ENCODE data around the gene CDH18. TPM values are rescaled to one million over a fixed set of nuclear protein-coding genes. Genes with fewer than 3 reads are reported as not detected.

Gene CDH18
- total RNA-seq, 1 experiment from 2014 or later = not detected

GRCh38 chr5:19546521-19546920, 441.5 kb downstream of the CDH18 start:
- intact Hi-C loops (cut with micrococcal nuclease) = no loop called here
- no TSS peak for BruUV-seq (replicated peaks)

More at GRCh38 chr5:19546521-19546920, 441.5 kb downstream of the CDH18 start:
- H3K4me3 ChIP-seq (replicated peaks in 1 of 2; ENCODE audit: low read depth in 1 of 2, low read length in 2 of 2) = no peak overlapping the region
- no peaks in the 10 kb centered on the region for H3K9me2 ChIP-seq (ENCODE audit: insufficient read depth)
- RAD21 ChIA-PET (ENCODE audit: low non-redundant PET in 1 of 2, low total read pairs in 2 of 2, uncharacterized antibody in 2 of 2, unreplicated experiment in 2 of 2) = no interaction called here
- no peak overlapping the region for H3K9ac ChIP-seq (ENCODE audit: low read length)
- no peak for ATAC-seq
- H3K4me2 ChIP-seq (ENCODE audit: low read length) = no peak overlapping the region
- POLR2A ChIA-PET = no interaction called here
- DNase-seq (ENCODE audit: low read depth, low spot score) = no peak
- H3K9me3 ChIP-seq (ENCODE audit: control insufficient read depth in 1 of 2, insufficient read depth in 1 of 2, low read depth in 1 of 2, low read length in 2 of 2) = peaks cover 8 to 21% of the 10 kb centered on the region in 2 experiments; a peak in 2 of 4 replicates
- no peaks in the 10 kb centered on the region for H3K79me2 ChIP-seq (ENCODE audit: insufficient read depth, low read length)
- TF ChIP-seq POLR2A (IDR thresholded peaks at IDR 0.05; ENCODE audit: borderline replicate concordance, extremely low read depth, insufficient read depth, insufficient read length) (no peak), ATF3 (IDR thresholded peaks at IDR 0.05) (no peak), YY1 (IDR thresholded peaks at IDR 0.05; ENCODE audit: extremely low read depth, insufficient replicate concordance, low read depth, low read length) (no peak), CTCF (IDR thresholded peaks at IDR 0.05 in 2 of 3, conservative IDR thresholded peaks at IDR 0.05 in 1 of 3; ENCODE audit: borderline replicate concordance in 1 of 3, insufficient read depth in 1 of 3, low read depth in 2 of 3, low read length in 2 of 3) (no peak), MAX (IDR thresholded peaks at IDR 0.05) (no peak), ZFX (IDR thresholded peaks at IDR 0.05) (no peak), RAD21 (IDR thresholded peaks at IDR 0.05; ENCODE audit: low read depth) (no peak), EZH2 (IDR thresholded peaks at IDR 0.05) (no peak), TCF7L2 (IDR thresholded peaks at IDR 0.05; ENCODE audit: borderline replicate concordance, extremely low read depth, insufficient read depth, insufficient read length) (no peak), ZNF274 (IDR thresholded peaks at IDR 0.05; ENCODE audit: low read depth, low read length) (no peak), CEBPB (IDR thresholded peaks at IDR 0.05; ENCODE audit: low read depth) (no peak), FOSL1 (IDR thresholded peaks at IDR 0.05; ENCODE audit: low read depth) (no peak), CBX3 (IDR thresholded peaks at IDR 0.05; ENCODE audit: low read depth) (no peak), JUND (IDR thresholded peaks at IDR 0.05) (no peak), SP1 (IDR thresholded peaks at IDR 0.05; ENCODE audit: low read depth) (no peak), SRF (IDR thresholded peaks at IDR 0.05; ENCODE audit: low read depth) (no peak), REST (IDR thresholded peaks at IDR 0.05; ENCODE audit: low read depth) (no peak), SIN3A (IDR thresholded peaks at IDR 0.05; ENCODE audit: low read depth) (no peak), ZBTB33 (IDR thresholded peaks at IDR 0.05; ENCODE audit: extremely low read depth, insufficient replicate concordance, low read length) (no peak)
- H3K27me3 ChIP-seq (ENCODE audit: insufficient read depth, low read length) = no peaks in the 10 kb centered on the region
- H3K27ac ChIP-seq (ENCODE audit: low read depth, low read length) = no peak overlapping the region
- H3K4me1 ChIP-seq (ENCODE audit: control insufficient read depth in 1 of 2, insufficient read depth in 2 of 2, low read length in 2 of 2) = no peaks in the 10 kb centered on the region
- no peaks in the 10 kb centered on the region for H3K36me3 ChIP-seq (ENCODE audit: control insufficient read depth in 1 of 2, insufficient read depth in 2 of 2, low read length in 2 of 2)
- CTCF ChIA-PET = no interaction called here
- H4K20me1 ChIP-seq (ENCODE audit: insufficient read depth) = no peaks in the 10 kb centered on the region
- no peak overlapping the region for H2AFZ ChIP-seq (ENCODE audit: low read depth, low read length, poor library complexity, severe bottlenecking)
